ENCODE data around the gene GEMIN8.
A peak's percentile ranks its signal among the peaks of the same experiment; 100 is the strongest.

Gene GEMIN8, protein sequence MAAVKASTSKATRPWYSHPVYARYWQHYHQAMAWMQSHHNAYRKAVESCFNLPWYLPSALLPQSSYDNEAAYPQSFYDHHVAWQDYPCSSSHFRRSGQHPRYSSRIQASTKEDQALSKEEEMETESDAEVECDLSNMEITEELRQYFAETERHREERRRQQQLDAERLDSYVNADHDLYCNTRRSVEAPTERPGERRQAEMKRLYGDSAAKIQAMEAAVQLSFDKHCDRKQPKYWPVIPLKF

DNA sequence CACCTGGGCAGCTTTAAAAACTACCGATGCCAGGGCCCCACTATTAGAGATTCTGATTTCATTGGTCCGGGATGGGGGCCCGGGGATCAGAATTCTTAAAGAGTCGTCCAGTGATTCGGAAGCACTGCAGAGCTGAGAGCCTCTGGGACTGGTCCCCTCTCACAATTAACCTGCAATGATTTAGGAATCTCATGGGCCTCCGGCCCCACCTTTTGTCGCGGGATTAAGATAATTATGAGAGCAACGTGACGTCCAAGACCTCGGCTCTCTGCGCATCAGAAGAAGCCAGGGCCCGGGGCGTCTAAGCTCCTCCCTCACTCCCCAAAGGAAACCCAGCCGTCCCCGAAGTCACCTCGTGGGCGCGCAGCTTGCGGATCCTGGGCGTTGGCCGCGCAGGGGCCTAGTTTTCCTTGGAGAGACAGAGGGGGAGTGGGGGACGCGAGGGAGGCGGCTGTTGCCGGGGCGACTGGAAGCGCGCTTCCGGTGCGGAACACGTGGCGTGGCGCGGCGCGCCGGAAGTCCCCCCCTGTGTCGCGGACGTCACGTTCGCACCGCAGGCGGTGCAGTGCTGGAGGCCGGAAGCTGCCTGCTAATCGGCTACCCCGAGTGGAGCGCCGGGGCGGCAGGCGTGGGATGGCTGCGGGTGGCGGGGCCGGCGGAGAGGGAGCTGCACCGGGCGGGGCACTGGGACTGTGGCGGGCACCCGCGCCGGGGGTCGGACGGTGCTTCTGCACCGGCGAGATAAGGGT lies at the start of gene GEMIN8:
Gene GEMIN8 (minus strand): TSS at position 468 of the 749 bp plus-strand sequence. CDS start 8,414 bp downstream, outside the sequence.
- DNase-seq (ENCODE audit: low read depth, low spot score) = peak; percentile 57

DNA sequence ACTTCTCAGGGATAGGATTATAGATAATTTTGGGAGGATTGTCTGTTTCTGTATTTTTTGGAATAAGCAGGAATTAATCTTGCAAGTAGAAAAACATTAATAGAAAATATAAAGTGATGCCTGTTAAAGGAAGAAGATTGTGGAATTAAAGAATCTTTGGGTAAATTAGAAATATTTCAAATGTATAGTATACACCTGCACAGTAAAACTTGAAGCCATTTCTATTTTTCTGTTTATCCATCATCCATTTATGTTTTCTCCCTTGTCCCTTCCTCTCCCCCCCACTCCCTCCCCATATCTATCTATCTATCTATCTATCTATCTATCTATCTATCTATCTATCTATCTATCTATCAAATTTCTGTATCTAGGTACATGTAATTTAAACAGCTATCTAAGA lies 46.9 kb upstream of the GEMIN8 start:
- DNase-seq (ENCODE audit: low read depth, low spot score) = no peak

- no peak for DNase-seq (ENCODE audit: low read depth, low spot score)
These were observed 43.9 kb upstream of the GEMIN8 start for GRCh38 chrX:14073556-14073955.

GRCh38 chrX:14073071-14073470 lies 43.4 kb upstream of the GEMIN8 start:
- no peak for DNase-seq (ENCODE audit: low read depth, low spot score)

GRCh38 chrX:14065800-14066199 lies 36.1 kb upstream of the GEMIN8 start:
- no peak for DNase-seq (ENCODE audit: low read depth, low spot score)

DNA sequence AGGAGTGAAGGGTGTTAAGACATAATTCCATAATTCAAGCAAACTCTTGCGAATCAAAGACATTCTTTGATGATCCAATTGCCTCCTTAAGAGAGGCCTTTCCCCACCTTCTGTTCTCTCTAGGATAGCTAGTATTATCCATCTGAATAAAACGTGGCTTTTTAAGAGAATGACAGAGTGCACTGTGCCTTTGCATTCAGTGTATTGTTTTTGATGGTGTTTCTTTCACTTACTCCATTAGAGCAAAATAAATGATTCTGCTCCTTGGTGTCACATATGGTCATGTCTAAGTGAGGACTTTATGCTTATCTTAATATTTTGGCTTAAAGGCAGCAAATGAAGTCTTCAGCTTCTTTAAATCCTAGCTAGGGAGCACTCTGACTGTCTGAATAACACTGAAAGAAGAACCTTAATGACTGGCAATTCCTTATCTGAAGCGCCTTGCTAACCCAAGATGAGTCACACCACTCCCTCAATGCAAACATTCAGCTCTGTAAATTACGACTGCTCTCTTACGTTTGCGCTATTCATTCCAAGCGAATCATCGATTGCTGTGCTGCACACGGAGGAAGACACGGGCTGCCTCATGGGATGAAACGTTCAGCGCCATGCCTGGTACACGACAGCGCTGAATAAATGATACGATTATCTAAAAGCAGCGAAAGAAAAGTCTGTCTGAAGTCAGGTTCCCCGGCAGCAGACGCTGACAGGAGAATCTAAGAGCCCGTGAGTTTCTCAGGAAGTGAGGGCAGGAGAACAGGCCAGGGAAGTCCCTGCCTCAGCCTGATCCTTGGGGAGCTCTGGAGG lies 35.1 kb upstream of the GEMIN8 start:
- no peak for DNase-seq (ENCODE audit: low read depth, low spot score)

DNA sequence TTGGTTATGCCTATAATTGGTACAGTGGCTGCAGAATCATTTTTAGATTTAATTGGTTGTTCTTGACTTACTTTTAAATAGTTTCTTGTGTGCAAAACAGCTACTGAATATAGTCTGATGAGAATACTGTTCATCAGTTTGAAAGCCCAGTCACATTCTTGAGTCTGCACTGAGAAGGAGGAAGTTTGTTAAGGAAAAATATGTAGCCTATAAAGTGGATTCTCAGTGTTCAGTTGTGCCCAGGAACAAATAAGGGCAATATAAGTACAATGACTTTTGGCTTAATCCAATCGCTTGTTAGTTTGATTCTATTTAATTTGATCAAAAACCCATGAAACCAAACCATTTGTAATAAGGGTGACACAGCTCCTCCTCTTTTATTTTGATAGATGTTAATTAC lies 32.8 kb upstream of the GEMIN8 start:
- no peak for DNase-seq (ENCODE audit: low read depth, low spot score)

GRCh38 chrX:14056206-14056605 lies 26.5 kb upstream of the GEMIN8 start:
- no peak for DNase-seq (ENCODE audit: low read depth, low spot score)

DNA sequence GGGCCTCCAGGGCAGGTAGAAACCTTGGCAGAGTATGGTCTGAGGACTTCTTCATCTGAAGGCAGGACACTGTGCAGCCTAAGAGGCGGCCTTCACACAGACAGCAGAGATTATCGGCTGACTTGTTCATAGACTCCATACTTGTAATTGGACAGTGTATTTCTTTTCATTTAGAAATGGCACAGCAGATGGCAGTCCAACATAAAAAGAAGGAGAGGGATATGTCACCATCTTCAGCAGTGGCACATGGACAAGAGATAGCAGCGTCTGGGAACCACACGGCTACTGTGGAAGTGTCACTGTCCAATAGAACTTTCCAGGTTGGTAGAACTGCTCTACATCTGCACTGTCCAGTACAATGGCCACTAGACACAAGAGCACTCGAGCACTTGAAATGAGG lies 21.7 kb upstream of the GEMIN8 start:
- DNase-seq (ENCODE audit: low read depth, low spot score) = no peak

DNA sequence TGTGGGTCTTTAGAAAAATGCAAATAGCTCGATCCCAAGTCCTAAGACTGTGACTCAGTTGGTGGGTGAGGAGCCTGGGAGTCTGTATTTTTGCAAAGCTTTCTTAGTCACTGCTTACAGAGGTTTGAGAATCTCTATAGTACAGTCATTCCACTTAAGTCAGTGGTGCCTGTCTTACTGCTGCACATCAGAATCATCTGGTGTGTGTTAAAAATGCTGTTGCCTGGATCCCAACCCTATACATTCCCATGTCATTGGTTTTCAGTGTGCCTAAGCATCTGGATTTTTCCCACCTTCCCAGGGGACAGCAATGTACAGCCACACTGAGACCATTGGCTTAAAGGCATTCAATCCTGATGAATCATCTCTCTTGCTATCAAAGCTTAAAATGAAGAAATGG lies 21.0 kb upstream of the GEMIN8 start:
- no peak for DNase-seq (ENCODE audit: low read depth, low spot score)

- no peak for DNase-seq (ENCODE audit: low read depth, low spot score)
These were observed 13.5 kb upstream of the GEMIN8 start for GRCh38 chrX:14043209-14043608.

DNA sequence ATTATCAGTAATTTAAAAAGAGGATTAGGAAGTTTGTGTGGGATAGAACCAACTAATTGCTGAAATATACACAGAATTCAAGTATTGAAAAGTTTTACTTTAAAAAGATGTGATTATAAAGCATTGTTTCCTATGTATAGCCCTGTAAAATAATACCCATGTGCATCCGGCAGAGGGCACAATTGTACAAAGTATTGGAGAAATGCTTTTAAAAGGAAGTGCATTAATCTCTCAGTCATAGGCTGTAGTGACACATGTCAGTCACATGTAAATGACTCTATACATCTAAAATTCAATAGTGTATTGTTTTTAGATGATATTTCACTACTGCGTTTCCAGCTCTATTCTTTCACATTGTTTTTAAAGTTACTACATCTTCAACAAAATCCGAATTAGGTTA lies 9.7 kb upstream of the GEMIN8 start:
- peak; percentile 21 for DNase-seq (ENCODE audit: low read depth, low spot score)

DNA sequence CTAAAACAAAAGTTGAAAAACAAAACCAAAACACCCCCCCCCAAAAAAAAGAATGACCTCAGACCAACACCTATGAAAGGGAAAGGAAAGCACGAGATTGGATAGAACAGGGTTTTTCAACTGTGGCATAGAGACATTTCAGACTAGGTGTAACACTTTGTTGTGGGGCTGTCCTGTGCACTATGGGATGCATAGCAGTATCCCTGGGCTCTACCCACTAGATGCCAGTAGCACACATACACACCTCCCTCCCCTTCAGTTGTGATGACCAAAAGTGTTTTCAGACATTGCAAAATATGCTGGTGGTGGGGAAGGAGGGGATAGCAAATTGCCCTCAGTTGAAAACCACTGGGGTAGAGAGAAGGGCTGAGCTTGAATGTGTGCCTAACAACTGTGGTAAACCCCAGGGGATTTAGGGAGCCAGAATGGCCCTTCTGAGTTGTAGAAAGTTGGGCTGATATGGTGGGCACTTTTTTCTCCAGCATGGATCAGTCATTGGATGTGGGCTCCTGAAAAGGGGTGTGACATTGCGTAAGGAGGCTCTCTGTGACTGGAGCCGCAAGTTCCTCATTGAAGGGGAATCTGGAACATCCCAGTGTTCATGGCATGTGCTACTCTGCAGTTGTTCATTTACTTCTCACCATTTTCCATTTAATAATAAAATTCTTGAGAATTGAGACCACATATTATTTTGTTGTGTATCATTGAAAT lies 8.8 kb upstream of the GEMIN8 start:
- DNase-seq (ENCODE audit: low read depth, low spot score) = no peak

GRCh38 chrX:14032406-14032805 lies 2.7 kb upstream of the GEMIN8 start:
- peak; percentile 9 for DNase-seq (ENCODE audit: low read depth, low spot score)

GRCh38 chrX:14030174-14030530 lies 460 bp upstream of the GEMIN8 start:
- DNase-seq (ENCODE audit: low read depth, low spot score) = no peak

GRCh38 chrX:14029039-14029424 lies 660 bp downstream of the GEMIN8 start:
- DNase-seq (ENCODE audit: low read depth, low spot score) = no peak

GRCh38 chrX:14028473-14028872 lies 1.2 kb downstream of the GEMIN8 start:
- no peak for DNase-seq (ENCODE audit: low read depth, low spot score)

DNA sequence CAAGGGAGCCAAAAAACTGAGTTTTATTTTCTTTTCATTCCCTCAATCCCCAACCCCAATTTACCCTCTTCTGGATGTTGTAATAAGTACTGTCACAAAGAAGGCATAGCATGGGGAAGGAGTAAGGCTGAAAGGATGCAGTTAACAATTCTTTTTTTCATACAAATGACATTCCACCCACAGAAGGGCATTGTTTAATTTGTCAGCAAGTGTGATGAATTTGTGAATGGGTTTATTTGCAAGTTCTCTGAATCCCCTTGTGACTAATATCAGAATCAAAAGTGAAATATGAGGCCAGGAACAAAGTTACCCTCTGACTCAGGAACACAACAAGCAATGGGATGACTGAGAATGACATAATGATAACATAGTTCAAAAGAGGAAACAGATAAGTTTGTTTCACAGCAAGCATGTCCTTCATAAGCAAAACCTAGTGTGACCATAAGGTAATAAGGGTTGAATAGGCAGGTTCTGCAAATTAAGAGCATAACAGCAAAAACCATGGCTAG lies 2.1 kb downstream of the GEMIN8 start:
- no peak for DNase-seq (ENCODE audit: low read depth, low spot score)

DNA sequence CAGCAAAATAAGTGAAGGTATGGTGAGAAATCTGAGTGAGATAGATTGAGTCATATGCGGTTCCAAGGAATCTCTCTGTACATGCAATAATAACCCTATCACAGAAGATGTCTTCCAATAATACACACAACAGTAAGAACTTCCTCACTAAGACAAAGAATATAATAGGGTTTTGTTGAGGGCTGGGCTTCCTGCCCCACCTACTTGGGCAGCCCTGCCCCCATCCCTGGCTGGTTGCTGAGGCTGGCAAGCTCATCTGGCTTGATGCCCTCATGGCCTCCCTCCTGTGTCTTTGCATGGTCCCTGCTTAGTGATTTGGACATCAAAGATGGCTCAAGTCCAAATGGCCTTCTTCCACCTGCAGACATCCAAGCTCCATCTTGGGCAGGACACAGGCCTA lies 2.7 kb downstream of the GEMIN8 start:
- no peak for DNase-seq (ENCODE audit: low read depth, low spot score)

- no peak for DNase-seq (ENCODE audit: low read depth, low spot score)
These were observed 3.6 kb downstream of the GEMIN8 start for GRCh38 chrX:14026121-14026520.

DNA sequence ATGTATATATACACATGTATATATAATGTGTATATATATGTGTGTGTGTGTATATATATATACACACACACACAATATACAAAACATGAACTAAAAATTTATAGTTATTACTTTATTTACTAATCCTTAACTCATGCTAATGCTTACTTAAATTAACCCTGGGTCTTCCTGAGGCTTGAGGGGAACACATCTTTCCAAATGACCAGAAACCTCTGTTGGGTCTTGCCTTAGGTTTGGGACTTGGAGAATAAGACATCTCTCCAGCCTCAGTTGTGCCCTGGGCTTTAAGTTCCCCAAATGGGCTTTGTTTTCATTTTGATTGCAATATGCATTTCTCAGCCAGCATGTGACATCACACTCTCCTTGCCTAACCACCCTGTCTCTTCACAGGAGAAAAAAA lies 7.7 kb downstream of the GEMIN8 start:
- no peak for DNase-seq (ENCODE audit: low read depth, low spot score)

DNA sequence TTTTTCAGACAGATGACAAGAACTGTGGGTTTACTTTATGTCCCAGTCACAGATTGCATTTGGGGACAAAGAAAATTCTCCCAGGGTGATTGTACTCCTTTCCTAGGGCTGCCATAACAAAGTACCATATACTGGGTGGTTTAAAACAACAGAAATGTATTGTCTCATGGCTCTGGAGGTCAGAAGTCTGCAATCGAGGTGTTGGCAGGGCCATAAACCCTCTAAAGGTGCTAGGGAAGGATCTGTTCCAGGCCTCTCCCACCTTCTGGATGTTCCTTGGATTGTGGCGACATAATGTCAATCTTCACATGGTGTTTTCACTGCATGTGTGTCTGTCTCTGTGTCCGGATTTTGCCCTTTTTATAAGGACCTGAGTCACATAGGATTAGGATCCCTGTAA lies 12.3 kb downstream of the GEMIN8 start:
- no peak for DNase-seq (ENCODE audit: low read depth, low spot score)
